Stimulated activated CD8-positive, alpha-beta memory T cell treated with anti-CD3 and anti-CD28 coated beads, Interleukin-12 subunit alpha, Interleukin-12 subunit beta, amount 100 ng/mL, for 24 hours (primary cell): ENCODE data around the gene EXOC4.

Source experiments
- DNase-seq: peaks from one replicate; pipeline ENCODE4 v3.0.0-alpha.2; 2020; ENCODE audit errors: extremely low read depth

EXOC4 gene

DNA sequence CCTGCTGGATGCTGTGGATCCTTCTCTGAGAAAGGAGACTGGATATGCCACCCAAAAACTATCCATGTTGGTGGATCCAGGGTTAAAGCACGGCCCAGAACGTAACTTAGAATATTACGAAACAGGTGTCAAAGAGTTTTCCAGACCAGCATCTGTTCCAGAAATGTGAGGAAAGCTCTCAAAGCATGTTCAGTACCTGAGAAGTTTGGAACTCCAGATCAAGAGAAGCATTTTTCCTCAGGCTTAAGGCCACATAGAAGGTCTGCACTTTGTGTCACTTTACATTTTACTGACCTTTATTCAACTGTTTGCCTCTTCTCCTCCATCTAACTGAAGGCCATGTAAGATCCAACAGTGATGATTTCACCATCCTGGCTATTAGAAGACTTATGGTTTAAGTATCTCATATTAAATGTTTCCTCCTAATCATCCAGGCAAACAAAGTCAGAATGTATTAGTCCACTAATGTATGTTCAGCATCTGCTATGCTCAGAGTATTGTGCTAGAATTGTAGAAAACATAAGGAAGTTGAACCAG lies 533.6 kb downstream of the EXOC4 start:
- DNase-seq, result no peak

DNA sequence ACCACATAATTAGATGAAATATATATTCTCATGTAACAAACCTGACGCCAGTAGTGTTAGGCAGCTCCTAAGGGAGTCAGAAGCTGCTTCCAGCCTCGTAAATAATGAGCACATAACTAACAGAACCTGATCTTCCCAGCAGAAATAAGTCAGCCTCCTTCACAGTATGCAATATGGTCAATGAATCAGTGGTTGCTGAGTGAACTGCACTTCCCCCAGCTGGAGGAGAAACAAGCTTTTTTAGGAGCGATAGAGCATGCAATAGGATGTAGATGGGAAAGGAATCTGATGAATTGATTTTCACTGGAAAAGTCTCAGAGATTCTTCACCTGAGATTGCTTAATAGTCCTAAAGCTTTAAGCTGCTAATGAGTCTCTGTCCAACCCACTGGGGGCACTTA lies 537.1 kb downstream of the EXOC4 start:
- no peak for DNase-seq

DNA sequence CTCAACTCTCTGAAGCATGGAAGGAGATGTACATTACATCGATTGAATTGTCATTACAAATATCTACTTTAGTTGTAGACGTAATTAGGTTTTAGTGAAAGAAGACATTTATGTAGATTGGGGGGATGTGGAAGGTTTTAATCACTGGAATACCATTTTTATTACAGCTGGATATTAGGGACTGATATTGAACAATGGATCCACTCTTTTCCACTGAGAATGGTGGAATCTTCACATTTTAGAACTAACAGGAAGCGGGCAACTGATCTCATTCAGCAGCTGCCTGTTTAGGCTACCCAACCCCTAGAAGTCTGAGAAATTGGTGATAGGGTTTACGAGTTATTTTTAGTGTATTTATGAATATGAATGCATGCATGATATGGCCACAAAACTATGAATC lies 538.0 kb downstream of the EXOC4 start:
- no peak for DNase-seq

DNA sequence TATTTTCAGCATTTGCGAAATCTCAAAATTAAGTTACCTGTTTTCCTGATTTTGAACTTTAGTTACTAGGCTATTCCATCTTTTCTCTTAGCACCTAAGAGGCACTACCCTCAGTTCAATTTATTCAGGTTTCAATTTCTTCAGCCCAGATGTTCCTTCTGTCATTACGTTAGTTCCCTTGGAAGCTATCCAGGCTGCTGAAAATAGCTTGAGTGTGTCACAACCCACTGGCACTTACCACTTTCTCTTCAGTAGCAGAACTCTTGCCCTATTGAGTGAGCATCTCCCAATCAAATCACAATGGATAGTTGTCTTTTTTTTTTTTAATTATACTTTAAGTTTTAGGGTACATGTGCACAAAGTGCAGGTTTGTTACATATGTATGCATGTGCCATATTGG lies 541.6 kb downstream of the EXOC4 start:
- DNase-seq, result no peak

DNA sequence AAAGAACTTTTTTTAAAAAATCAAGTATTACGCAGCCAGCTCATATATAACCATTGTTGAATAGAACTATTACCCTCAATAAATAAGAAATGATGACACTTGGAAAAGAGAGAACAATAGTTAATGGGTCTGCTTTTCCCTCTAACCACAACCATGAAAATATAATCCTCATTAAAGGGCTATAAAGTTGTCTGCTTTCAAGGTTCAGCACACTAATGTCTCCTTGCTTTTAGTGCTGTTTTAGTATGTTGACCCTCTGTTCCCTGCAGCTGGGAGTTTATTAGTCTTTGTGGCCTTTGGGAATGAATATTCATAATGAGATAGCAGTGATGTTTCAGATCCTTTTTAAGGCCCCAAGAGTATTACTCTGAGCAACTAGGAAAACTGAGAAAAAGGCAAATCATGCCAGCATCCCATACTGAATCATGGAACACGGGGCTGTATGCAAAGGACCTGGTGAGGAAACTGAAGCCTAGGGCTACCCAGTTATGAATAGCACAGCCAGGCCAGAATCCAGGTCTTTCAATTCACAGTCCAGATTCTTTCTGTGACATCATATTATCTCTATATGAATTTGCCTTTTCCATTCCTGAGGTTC lies 542.3 kb downstream of the EXOC4 start:
- no peak for DNase-seq

DNA sequence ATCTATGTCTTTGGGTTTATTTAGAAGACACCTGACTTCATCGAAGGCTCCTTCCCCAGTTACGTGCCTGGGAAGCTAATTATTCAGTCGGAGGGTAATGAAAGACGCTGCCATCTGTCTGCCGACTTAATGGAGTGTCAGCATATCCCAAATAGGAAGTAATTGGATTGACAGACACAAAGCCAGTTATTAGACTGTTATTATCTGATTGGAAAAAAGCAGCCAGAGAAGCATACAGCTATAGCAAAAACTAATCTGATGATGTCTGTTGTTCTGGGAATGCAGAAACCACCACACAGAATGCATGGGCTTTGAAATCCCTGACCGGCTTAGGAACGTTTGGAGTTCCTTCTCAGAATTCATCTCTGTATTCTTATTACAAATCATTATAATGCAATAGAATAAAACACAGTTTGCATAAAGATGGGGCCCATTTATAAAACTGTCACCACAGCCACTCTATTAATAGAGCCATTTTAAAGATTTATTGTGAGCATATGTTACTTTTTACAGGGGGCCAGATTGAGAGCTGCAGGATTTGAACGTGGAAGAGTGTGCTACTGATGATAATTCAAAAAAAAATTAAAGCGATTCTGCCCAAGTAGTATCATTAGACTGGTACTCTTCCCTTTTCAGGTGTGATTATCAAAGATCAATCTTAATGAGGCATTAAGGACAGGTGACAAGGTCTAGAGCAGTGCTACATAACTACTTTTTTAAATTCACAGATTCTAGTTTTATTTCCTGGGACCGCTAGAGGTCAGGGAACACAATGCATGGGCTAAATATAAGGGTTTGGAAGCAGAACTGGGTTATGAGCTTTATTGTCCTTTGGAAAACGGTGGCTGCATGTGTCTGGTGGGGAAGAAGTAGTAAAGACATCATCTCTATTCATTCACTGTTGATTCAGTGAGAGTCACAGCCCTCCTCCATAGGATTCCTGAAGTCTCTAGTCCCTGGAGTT lies 544.2 kb downstream of the EXOC4 start:
- no peak for DNase-seq

DNA sequence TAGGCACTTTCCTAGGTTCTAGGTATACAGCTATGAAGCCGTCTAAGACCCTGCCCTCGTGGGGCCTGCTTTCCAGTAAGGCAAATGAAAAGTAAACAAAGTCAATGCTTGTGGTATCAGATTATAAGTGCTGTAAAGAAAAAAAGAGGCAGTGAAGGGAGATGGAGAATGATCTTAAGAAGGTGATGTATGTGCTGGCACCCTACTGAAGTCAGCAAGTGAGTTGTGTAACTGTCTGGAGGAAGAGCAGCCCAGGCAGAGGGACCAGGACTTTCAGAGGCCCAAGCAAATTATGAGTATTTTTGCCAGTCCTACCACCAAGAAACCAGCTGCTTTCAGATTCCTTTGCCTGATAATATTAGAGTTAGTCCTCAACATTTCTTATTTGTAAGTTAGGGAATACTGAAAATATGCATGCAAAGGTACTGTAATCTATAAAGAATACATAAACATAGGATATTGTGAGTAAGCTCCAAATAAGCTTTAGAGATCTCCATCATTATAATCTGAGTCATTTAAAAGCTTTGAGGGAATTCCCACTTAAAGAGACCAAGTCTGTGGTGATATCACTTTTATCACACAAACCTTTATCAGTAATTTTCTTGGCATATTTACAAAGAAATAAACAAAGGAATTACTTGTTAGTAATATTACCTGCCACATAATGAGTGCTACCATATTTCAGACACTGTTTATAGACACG lies 545.1 kb downstream of the EXOC4 start:
- no peak for DNase-seq

DNA sequence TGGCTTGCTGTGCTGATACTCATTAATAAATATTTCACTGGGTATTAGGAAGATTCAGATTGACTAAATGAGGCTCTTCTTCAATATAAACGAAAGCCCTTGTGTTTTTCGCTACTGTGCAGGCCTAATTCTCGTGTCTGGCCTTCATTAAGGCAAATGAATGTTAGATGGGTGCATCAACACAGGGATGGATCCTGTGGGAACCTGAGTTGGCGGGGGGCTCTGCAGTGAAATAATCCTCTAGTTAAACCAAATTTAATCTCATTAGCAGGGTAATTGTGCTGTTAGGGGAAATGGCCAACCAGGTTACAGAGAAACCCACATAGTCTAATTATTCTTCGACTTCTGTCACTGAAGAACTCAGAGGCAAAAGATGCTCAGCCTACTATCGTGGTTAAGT lies 548.5 kb downstream of the EXOC4 start:
- DNase-seq, result no peak

DNA sequence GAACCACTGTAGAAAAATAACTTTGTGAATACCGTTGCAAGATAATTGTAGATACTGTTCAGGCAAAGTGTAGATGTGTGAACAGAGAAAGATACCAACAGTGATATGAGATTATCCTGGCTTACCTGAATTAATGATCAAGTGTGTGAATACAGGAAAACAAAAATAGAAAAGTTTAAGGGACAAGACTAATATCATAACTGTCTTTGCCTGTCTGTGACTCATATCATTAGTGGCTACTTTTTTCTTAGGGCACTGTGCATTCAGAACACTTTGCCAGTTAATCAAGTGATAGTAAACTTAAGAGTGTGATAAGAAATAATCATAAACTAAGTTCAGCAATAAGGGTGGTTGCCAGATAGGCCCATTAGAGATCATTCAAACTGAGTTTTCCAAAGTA lies 551.2 kb downstream of the EXOC4 start:
- DNase-seq, result no peak

DNA sequence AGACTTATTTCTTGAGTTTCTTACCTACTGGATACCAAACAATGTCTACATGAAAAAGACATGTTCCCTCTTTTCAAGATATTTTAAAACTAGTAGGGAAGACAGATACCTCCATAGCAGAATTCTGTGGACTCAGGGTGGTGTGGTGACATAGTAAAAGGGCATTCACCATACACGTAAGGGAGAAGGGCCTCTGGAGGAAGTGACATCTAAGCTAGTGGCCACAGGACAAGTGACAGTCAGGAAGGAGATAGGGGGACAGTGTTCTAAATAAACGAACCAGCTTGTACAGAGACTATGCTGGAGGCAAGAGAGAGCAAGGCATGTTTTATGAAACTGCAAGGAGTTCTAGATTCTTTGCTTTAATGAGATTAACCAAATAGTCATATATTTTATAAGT lies 552.5 kb downstream of the EXOC4 start:
- DNase-seq, result no peak

DNA sequence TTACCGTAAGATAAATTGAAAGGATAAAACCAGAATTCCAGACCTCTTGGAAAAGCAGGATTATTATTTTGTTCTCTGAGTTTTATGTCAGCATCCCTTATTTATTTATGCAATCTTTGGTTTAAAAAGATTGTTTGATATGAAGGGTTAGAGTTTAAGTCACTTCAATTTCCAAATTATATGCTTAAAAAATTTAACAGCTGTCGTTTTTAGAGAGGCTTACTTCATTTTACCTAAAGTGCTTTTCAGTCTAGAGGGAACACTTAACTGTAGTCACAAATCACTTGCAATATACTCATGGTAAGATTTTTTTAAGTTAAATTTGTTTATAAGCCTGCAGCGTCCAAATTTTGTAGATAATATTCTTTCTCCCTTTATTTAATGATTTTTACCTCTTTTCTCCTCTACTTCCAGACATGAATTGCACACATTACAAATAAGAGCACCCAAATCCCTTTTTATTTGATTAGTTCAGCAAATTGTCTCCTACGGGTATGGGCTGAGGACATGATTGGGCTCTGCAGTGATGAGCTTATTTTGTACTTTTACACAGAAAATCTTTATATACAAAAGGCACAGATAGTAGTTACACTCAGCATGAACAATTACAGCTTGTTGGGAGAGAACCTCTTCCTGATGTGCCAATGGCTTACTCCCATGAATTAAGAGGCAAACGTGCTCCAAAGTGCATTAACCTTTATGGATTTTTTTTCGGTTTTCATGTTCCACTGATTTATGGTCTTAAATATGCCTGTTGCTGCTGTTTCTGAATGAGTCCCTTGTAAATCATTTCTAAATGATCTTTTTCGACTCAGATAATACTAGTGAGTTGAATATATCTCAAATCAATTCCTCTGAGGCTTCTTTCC lies 555.0 kb downstream of the EXOC4 start:
- no peak for DNase-seq

DNA sequence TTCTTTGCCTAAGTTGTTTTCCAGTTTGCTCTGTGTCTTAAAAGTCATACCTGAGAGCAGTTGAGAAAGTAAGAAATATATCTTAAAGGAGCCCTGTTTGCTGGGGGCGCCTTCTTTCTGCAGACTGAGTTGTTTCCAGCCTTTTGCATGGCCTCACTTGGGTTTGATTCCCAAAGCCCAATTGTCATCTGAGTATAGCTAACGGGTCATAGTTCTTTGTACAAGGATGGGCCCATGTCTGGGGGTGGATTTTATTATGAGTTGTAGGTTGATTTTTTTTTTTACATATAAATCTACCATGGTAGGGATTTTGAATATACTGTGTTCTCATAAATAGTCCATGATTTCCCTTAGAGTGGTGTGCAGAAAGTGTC lies 555.6 kb downstream of the EXOC4 start:
- no peak for DNase-seq

DNA sequence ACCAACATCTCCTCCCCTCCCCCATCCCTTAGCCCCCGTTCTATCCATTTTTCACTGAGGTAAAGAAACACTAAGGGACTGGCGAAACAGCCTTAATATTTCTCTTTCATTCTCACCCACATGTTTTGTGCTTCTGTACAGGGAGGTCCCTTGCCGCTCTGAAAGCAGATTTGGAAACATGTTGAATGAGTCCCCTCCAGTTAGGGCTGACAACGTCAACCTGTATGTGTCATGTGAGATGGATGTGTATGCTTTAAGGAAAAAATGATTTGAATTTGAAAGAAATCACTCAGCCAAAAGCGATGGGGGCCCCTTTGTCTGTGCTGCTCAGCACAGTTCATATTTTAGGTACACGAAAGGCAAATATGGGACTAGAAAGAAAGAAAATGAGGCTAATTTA lies 560.0 kb downstream of the EXOC4 start:
- no peak for DNase-seq

DNA sequence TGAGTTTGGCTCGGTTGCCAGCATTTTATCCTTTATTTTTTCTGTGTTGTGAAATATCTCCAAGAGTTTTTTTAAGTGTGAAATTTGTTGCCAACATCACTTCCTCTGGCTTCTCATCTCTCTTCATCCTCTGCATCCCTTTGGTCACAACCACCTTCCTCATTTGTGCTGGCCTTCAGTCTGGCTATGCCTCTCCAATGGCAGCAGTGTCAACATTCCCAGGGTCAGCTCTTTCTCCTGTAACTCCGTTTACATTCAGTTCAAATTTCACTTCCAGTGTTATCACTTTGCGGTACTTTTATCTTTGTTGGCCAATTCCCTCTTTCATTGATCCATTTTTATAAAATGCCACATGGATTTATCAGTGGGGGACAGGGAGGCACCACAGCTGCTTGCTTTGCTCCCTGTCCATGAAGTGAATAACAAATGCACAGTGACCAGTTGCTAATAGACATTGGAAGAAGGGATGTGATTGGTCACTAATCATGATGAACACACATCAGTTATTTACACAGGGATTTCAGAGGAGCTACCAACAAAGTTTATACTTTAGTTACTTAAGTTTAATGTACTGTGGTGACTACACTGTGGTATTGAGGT lies 562.8 kb downstream of the EXOC4 start:
- DNase-seq, result no peak

DNA sequence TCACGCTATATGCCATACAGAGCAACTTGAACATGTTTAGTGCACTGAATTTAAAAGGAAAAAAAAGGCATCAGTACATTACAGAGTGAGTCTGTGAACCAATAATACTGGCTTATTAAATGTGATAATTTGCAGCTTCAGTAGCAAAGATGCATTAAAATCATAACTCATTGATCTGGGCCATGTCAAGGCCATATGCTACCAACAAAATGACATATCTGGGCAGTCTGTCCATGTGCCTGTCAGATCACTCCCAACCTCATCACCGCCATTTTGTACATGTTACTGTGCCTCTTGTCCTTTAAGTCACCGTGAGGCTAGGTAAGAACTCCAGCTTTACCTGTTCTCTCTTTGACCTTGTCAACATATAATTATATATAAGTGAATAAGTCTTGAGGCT lies 566.8 kb downstream of the EXOC4 start:
- DNase-seq, result no peak

DNA sequence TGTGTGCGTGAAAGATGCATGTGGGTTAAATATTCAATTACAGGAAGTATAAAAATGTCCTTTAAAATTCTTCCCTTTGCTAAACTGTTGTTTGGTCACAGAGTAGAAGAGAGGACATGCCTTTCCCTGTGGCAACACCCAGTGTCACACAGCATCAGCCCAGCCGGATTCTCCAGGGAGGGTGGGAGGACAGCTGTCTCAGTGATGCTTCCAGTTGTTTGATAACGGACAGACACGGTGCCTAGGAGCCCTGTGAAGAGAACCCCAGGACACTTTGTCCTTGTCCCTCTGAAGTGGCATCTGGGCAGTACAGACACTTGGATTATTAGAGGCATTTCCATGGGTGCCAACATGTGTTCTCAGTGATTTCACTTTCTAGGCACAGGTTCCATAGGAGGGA lies 567.7 kb downstream of the EXOC4 start:
- DNase-seq, result no peak

DNA sequence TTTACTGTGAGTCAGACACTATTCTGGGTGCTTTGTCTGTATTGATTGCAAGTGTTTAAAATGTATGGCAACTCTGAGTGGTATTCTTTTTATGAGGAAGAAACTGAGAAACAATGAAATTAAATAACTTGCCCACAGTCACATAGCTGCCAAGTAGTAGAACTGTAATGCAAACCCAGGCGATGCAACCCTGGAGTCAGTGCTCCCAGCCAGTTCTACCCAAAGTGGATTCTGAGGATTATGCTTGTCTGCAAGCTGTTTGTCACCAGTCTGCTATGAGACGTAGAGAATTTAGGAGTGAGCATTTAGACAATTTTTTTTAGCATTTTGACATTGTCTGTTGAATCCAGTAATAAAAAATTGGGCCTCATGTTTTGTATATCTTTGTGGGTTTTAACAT lies 568.3 kb downstream of the EXOC4 start:
- no peak for DNase-seq

DNA sequence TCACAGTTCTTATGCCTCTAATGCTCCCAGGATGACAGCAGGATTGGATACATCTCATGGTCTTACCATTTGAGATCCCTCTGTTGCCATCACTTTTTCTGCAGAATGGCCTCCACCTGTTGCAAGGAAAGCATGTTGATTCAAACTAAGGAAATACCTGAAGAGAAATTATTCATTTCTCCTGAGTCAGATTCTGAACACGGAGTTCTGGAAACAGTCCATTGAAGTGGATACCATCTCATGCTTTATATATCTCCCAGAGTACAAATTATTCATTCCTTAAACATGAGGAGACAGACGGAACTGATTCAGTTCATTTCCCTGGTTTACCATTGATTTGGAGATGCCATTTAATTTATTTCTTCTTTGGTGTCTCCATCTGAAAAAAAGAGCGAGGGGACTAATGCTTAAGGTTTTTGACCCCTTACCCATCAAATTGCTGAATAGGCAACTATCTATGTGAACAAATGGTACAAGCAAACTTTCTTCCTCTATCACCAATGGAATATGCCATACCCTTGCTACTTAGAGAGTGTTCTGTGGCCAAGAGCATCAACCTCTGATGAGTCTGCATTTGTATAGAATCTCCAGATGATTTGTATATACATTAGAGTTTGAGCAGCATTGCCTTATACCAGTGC lies 569.2 kb downstream of the EXOC4 start:
- no peak for DNase-seq

DNA sequence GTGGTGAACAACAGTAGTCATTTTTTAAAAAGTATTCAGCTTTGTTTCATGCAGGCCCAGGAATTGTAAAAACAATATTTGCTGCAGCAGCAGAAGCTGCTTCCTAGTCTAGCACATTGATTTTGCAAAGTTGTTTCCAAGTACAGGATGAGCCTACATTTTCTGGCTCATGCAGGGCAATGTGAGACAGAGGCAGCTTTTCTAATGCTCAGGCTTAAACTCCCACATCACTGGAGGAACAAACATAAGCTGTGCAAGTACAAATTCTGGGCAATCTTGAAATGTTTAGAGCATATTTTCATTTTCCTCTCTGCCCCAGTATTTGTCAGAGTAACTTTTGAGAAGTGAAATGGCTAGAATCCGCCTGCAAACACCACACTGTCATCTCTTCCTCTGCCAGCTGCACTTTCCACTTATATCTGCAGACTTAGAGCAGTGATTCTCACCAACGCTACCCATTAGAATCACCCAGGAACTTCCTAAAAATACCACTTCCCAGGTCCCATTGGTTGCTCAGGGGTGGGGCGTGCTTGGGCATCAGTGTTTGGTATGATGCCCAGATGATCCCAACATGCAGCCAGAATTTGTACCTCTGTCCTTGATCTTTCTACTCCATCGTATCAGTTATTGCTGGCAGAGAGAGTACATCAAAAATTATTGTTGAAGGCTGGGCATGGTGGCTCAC lies 570.1 kb downstream of the EXOC4 start:
- no peak for DNase-seq

DNA sequence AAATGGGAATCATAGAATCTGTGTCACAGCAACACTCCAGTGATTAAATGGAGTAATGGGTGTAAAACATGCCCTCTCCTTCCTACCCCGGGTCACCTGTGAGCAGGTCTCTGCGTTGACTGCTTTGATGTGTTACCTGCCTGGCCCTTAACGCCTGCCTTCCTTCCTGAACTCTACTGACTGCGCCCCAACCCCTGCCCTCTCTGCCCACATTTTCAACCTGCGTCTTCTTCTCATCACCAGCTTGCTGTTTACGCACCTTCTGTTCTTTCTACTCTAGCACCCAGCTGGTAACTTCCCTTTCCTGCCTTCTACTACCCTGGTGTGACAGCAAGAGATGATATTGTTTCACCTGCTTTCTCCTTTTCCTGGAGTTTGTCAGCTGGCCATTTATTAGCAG lies 571.3 kb downstream of the EXOC4 start:
- DNase-seq, result no peak
